ENCODE results near the gene PHYHIPL. TPM values are rescaled to one million over a fixed set of nuclear protein-coding genes. Genes with fewer than 3 reads are reported as not detected.

PHYHIPL gene
- total and polyA plus RNA-seq, 2 of the 4 experiments (the other 2 are of a cell fraction): not detected

- no peaks in the 10 kb centered on the region for H3K36me3 ChIP-seq (ENCODE audit: control insufficient read depth, insufficient read depth, low read length)
- no peak overlapping the region for H3K23ac ChIP-seq (ENCODE audit: low read depth, low read length)
- H2BK5ac ChIP-seq (ENCODE audit: low read depth, low read length, poor library complexity, severe bottlenecking): no peak overlapping the region
- intact Hi-C loops (cut with micrococcal nuclease): no loop called here
- CTCF ChIA-PET: no interaction called here
- no peaks in the 10 kb centered on the region for H3K79me1 ChIP-seq (ENCODE audit: low read depth in 1 of 2, low read length in 2 of 2)
- in situ Hi-C loops (cut with MboI; ENCODE audit: low sequenced_read_pairs): no loop called here
- H3K4me3 ChIP-seq (ENCODE audit: insufficient read depth, low read depth, low read length): no peak overlapping the region
- no peak overlapping the region for H3K56ac ChIP-seq (ENCODE audit: extremely low read depth, insufficient read depth, low read length)
- H4K91ac ChIP-seq (ENCODE audit: insufficient read depth, low read depth, low read length): no peak overlapping the region
- no peak overlapping the region for H3K27ac ChIP-seq (ENCODE audit: insufficient read depth, low read length)
- no peak overlapping the region for H3K9ac ChIP-seq (ENCODE audit: low read depth, low read length)
- no peak overlapping the region for H2BK15ac ChIP-seq (ENCODE audit: low read depth, low read length)
- DNase-seq (no peak), ATAC-seq (ENCODE audit: low read depth) (no peak)
- H3K4me1 ChIP-seq (ENCODE audit: control insufficient read depth, insufficient read depth, low read length): peaks cover 2% of the 10 kb centered on the region; the same call in 1 of the 2 replicates
- H4K20me1 ChIP-seq (ENCODE audit: insufficient read depth, low read length): no peaks in the 10 kb centered on the region
- H3K9me3 ChIP-seq (ENCODE audit: control insufficient read depth, insufficient read depth, low read length): no peaks in the 10 kb centered on the region
- H3K9me1 ChIP-seq (ENCODE audit: insufficient read depth, low read length): no peaks in the 10 kb centered on the region
- H2AK9ac ChIP-seq (replicated peaks; ENCODE audit: low read depth, low read length, poor library complexity): no peak overlapping the region
- BruUV-seq (replicated peaks): no TSS peak
- no CpG with 5 or more reads among the region's 4 CpGs for WGBS, 2 experiments (ENCODE audit: extremely low coverage in 2 of 2, insufficient read length in 1 of 2)
- no peak overlapping the region for H2AK5ac ChIP-seq (ENCODE audit: low read depth, low read length)
- no peak overlapping the region for H3K4me2 ChIP-seq (ENCODE audit: low read depth, low read length)
- H3K14ac ChIP-seq (replicated peaks; ENCODE audit: low read depth, low read length): no peak overlapping the region
- no peak overlapping the region for H2AFZ ChIP-seq (replicated peaks; ENCODE audit: low read length, poor library complexity)
- dilution Hi-C loops (cut with HindIII; ENCODE audit: low sequenced_read_pairs, unreplicated experiment): no loop called here
- no peak overlapping the region for H4K5ac ChIP-seq (ENCODE audit: low read depth, low read length)
- no peak for TF ChIP-seq SMC3 (IDR thresholded peaks at IDR 0.05; ENCODE audit: low read depth, low read length)
- TF ChIP-seq, protein P1, sequence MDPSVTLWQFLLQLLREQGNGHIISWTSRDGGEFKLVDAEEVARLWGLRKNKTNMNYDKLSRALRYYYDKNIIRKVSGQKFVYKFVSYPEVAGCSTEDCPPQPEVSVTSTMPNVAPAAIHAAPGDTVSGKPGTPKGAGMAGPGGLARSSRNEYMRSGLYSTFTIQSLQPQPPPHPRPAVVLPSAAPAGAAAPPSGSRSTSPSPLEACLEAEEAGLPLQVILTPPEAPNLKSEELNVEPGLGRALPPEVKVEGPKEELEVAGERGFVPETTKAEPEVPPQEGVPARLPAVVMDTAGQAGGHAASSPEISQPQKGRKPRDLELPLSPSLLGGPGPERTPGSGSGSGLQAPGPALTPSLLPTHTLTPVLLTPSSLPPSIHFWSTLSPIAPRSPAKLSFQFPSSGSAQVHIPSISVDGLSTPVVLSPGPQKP (IDR thresholded peaks at IDR 0.05; ENCODE audit: borderline replicate concordance, low read depth, low read length): no peak
- TF ChIP-seq FOS (IDR thresholded peaks at IDR 0.05; ENCODE audit: low read depth, low read length): no peak
- TF ChIP-seq RAD21 (IDR thresholded peaks at IDR 0.05; ENCODE audit: low read length): no peak
- no peak for TF ChIP-seq MAZ (IDR thresholded peaks at IDR 0.05; ENCODE audit: borderline replicate concordance, low read depth, low read length)
- no peak for TF ChIP-seq CHD1 (IDR thresholded peaks at IDR 0.05; ENCODE audit: low read depth, low read length)
- TF ChIP-seq, protein P2, sequence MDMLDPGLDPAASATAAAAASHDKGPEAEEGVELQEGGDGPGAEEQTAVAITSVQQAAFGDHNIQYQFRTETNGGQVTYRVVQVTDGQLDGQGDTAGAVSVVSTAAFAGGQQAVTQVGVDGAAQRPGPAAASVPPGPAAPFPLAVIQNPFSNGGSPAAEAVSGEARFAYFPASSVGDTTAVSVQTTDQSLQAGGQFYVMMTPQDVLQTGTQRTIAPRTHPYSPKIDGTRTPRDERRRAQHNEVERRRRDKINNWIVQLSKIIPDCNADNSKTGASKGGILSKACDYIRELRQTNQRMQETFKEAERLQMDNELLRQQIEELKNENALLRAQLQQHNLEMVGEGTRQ (IDR thresholded peaks at IDR 0.05; ENCODE audit: low read depth, low read length): no peak
- no peak for TF ChIP-seq BHLHE40 (IDR thresholded peaks at IDR 0.05; ENCODE audit: low read depth, low read length)
- no peak for TF ChIP-seq RFX5 (IDR thresholded peaks at IDR 0.05; ENCODE audit: low read depth, low read length)
- no peak for TF ChIP-seq CTCF (conservative IDR thresholded peaks at IDR 0.05; ENCODE audit: low read depth, low read length)
- no peak for TF ChIP-seq NFE2L2 (IDR thresholded peaks at IDR 0.05; ENCODE audit: low read depth, low read length)
- H3K18ac ChIP-seq (ENCODE audit: low read depth, low read length): no peak overlapping the region; the same call in 1 of the 2 replicates
- no peak overlapping the region for H2BK120ac ChIP-seq (ENCODE audit: low read depth, low read length)
- H4K8ac ChIP-seq (ENCODE audit: low read depth in 2 of 2, low read length in 2 of 2): no peak overlapping the region
- no peaks in the 10 kb centered on the region for H3K27me3 ChIP-seq (ENCODE audit: control insufficient read depth, insufficient read depth, low read length)
- no peak overlapping the region for H3K4ac ChIP-seq (ENCODE audit: low read depth, low read length)
- no peak overlapping the region for H2BK20ac ChIP-seq (ENCODE audit: low read depth, low read length)
- POLR2A ChIA-PET (ENCODE audit: unreplicated experiment): no interaction called here
These were observed 94.7 kb downstream of the PHYHIPL start for GRCh38 chr10:59271160-59271559.
